ENCODE measurements around the gene RHEX. TPM values are rescaled to one million over a fixed set of nuclear protein-coding genes. Genes with fewer than 3 reads are reported as not detected.

RHEX gene
- total and polyA plus RNA-seq, 2 of the 13 experiments (the other 11 are each of a cell fraction or from before 2014, with no cell fraction given): 1.4 to 2.7 TPM

- no peak for ATAC-seq
- ChIA-PET CTCF (ENCODE audit: low intra/inter-chr PET ratio, low total read pairs) (no interaction called here), POLR2A (no interaction called here)
- H3K27me3 ChIP-seq (ENCODE audit: control insufficient read depth in 1 of 2, insufficient read depth in 2 of 2, low read length in 2 of 2): peaks cover 0 to 27% of the 10 kb centered on the region in 2 experiments; a peak in 2 of 5 replicates
- no peak overlapping the region for H2AFZ ChIP-seq (ENCODE audit: low read length)
- FAIRE-seq: no peak
- H3K9ac ChIP-seq (ENCODE audit: insufficient read depth, low read depth, low read length): no peak overlapping the region
- no peak for TF ChIP-seq RBM39 (IDR thresholded peaks at IDR 0.05; ENCODE audit: low read depth, low read length, poor library complexity, severe bottlenecking)
- no peak for TF ChIP-seq TBP (CRISPR knock-in tag; IDR thresholded peaks at IDR 0.05)
- no peak overlapping the region for H3K4me3 ChIP-seq (replicated peaks in 1 of 3; ENCODE audit: insufficient read depth in 1 of 3, low read depth in 2 of 3, low read length in 3 of 3)
- WGBS (ENCODE audit: low lambda C conversion rate): 29% methylated on average over 3 of the region's 3 CpGs
- H3K4me1 ChIP-seq (ENCODE audit: insufficient read depth, low read length): no peaks in the 10 kb centered on the region
- no peaks in the 10 kb centered on the region for H3K79me2 ChIP-seq (ENCODE audit: insufficient read depth, low read length)
- intact Hi-C loops (cut with micrococcal nuclease; ENCODE audit: unreplicated experiment) (no loop called here), in situ Hi-C loops (cut with HindIII; ENCODE audit: extremely low pct_ligation_motif_present, low pct_unique_long_range_greater_than_20kb) (no loop called here)
- no peak for DNase-seq (ENCODE audit: low spot score)
- no peak overlapping the region for H3K27ac ChIP-seq (ENCODE audit: extremely low read length, insufficient read depth, low read length)
- BruUV-seq (replicated peaks): no TSS peak
- H3K4me2 ChIP-seq (ENCODE audit: low read depth, low read length): no peak overlapping the region
- no peaks in the 10 kb centered on the region for H3K9me3 ChIP-seq (ENCODE audit: low read length)
- H4K20me1 ChIP-seq (ENCODE audit: insufficient read depth, low read length): no peaks in the 10 kb centered on the region
- no peaks in the 10 kb centered on the region for H3K36me3 ChIP-seq (replicated peaks in 1 of 2; ENCODE audit: control insufficient read depth in 1 of 2, insufficient read depth in 2 of 2, low read length in 2 of 2)
These were observed 92.9 kb downstream of the RHEX start for GRCh38 chr1:206145771-206146290.

Small RNAs within 50 kb of the gene (small RNA-seq; reads per million reads assigned to genes)
- gene RF00271 (ENCODE audit: insufficient read depth in 2 of 3, insufficient read length in 3 of 3, low read depth in 2 of 3, low replicate concordance in 1 of 3): 0 reads per million in 3 experiments

Other genes starting within 250 kb of the RHEX start
- gene SLC41A1, start 240.0 kb upstream of the RHEX start, total RNA-seq (2016; rRNA removed; fragmentation: Illumina TruSeq; extraction: Trizol): 1.3 and 2.2 TPM in 2 replicates
- gene SLC41A1, start 240.0 kb upstream of the RHEX start, polyA plus RNA-seq (2011; rRNA removed): 4.2 and 4.6 TPM in 2 replicates
- not detected in 2 replicates for gene PM20D1, start 203.0 kb upstream of the RHEX start, total RNA-seq (2016; rRNA removed; fragmentation: Illumina TruSeq; extraction: Trizol)
- not detected in 2 replicates for gene PM20D1, start 203.0 kb upstream of the RHEX start, polyA plus RNA-seq (2011; rRNA removed)
- gene SLC26A9, start 109.7 kb upstream of the RHEX start, total RNA-seq (2016; rRNA removed; fragmentation: Illumina TruSeq; extraction: Trizol): 0.04 and 0.15 TPM in 2 replicates
- gene SLC26A9, start 109.7 kb upstream of the RHEX start, polyA plus RNA-seq (2011; rRNA removed): 0.03 and 0.11 TPM in 2 replicates
- 0.34 and 0.46 TPM in 2 replicates for gene RAB7B, start 49.8 kb upstream of the RHEX start, total RNA-seq (2016; rRNA removed; fragmentation: Illumina TruSeq; extraction: Trizol)
- 0.05 and 0.39 TPM in 2 replicates for gene RAB7B, start 49.8 kb upstream of the RHEX start, polyA plus RNA-seq (2011; rRNA removed)
- gene CTSE, start 29.3 kb upstream of the RHEX start, total RNA-seq (2016; rRNA removed; fragmentation: Illumina TruSeq; extraction: Trizol): 0.69 and 0.95 TPM in 2 replicates
- gene CTSE, start 29.3 kb upstream of the RHEX start, polyA plus RNA-seq (2011; rRNA removed): 0.37 and 0.50 TPM in 2 replicates
- gene AVPR1B, start 64.2 kb downstream of the RHEX start, total RNA-seq (2016; rRNA removed; fragmentation: Illumina TruSeq; extraction: Trizol): not detected in 2 replicates
- 0.05 and 0.07 TPM in 2 replicates for gene AVPR1B, start 64.2 kb downstream of the RHEX start, polyA plus RNA-seq (2011; rRNA removed)
- gene FAM72A, start 149.7 kb downstream of the RHEX start, total RNA-seq (2016; rRNA removed; fragmentation: Illumina TruSeq; extraction: Trizol): 7.1 and 10.1 TPM in 2 replicates
- gene FAM72A, start 149.7 kb downstream of the RHEX start, polyA plus RNA-seq (2011; rRNA removed): 4.4 and 11.1 TPM in 2 replicates
- 24.0 and 25.2 TPM in 2 replicates for gene SRGAP2, start 150.4 kb downstream of the RHEX start, total RNA-seq (2016; rRNA removed; fragmentation: Illumina TruSeq; extraction: Trizol)
- 10.0 and 11.5 TPM in 2 replicates for gene SRGAP2, start 150.4 kb downstream of the RHEX start, polyA plus RNA-seq (2011; rRNA removed)

All from HepG2 (cell line).